Stimulated activated CD8-positive, alpha-beta memory T cell treated with anti-CD3 and anti-CD28 coated beads, Interleukin-7, amount 100 ng/mL, for 24 hours (primary cell): ENCODE data around the gene SCUBE1.

Source experiments
- DNase-seq: peaks from one replicate; pipeline ENCODE4 v3.0.0-alpha.2; 2020; ENCODE audit warnings: low read depth

Gene SCUBE1

GRCh38 chr22:43155789-43156188 is 187.4 kb downstream of the SCUBE1 start:
- DNase-seq = no peak

- no peak for DNase-seq
Measured at GRCh38 chr22:43154887-43155536, 188.2 kb downstream of the SCUBE1 start.

- DNase-seq = no peak
Measured at GRCh38 chr22:43153899-43154298, 189.3 kb downstream of the SCUBE1 start.

DNA sequence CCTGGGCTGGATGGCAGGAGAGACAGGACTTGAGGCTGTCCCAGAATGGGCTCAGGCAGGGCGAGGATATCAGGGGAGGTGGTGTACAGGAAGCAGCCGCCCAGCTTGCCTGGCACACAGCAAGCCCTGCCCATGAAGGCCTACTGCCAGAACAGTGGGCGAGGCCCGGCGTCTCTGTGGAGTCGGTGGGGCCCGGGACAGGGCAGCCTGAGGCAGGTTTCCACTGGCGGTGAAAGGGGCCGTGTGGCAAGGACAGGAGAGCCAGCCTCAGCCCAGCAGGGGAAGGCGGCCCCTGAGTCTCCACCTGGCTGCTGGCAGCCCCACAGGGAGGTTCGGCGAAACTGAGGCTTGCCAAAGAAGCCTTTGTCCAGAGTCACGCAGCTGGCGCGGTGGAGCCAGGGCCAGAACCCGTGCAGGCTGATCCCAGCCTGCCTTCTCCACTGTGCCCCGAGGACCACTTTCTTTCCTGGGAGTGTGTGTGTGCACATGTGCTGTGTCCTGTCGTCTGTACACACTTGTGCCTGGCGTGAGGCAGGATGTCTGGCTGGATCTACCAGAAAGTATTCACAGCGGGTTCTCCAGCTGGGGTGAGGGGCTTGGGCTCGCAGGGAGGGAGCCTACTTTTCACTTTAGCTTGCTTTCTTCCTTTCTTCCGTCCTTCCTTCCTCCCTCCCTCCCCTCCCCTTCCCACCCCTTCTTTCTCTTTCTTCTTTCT is 190.7 kb downstream of the SCUBE1 start:
- no peak for DNase-seq

DNA sequence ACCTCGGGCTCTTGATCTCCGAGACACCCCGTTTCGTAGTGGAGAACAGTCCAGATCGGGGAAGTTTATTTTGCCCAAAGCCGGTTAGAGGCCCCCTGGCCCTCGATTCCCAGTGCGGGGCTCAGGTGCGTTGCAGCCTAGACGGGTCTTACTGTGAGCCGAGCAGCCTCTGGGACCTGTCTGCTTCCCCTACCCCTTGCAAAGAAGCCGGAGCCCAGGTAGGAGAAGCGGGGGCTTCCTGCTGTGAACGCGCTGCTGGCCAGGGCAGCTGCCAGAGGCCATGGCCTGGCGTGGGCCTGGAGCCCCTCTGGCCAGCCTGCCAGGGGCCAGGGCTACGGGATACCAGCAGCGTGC is 191.2 kb downstream of the SCUBE1 start:
- DNase-seq = no peak

DNA sequence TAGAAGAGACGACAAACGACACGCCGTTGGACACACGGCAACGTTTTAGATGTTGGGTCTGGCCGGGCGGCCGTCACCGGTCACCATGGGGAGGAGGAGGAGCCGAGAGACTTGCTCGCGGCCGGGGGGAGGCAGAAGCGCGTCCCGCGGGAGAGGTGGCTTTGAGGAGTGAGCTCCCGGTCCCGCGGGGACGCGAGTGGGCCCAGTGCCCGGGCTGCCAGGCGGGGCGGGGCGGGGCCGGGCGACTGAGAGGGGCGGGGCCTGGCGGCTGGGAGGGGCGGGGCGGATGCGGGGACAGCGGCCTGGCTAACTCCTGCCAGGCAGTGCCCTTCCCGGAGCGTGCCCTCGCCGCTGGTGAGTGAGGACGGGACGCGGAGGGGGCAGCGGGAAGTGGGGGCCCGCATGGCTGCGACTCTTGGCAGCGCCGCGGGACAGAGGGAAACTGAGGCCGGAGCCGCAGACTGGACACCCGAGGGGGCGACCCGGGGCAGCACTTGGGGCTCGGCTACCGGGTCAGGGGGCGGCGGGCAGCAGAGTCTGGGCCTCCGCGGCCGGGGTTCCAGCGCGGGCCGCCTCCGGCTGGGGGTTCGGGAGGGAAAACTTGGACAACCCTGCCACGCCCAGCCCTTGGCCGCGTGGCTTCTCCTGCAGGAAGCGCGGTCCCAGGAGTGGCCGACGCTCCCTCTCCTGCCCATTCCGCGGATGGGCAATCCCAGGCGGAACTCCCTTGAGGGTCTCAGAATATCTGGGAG is 191.7 kb downstream of the SCUBE1 start, which contains the start of gene TSPO:
TSPO (plus strand) TSS at position 309 of the 752 bp plus-strand sequence. CDS start 7,680 bp downstream, outside the sequence.
- DNase-seq = peak; percentile 38

- no peak for DNase-seq
Measured at GRCh38 chr22:43150731-43151206, 192.4 kb downstream of the SCUBE1 start.

GRCh38 chr22:43148581-43148980 is 194.6 kb downstream of the SCUBE1 start:
- no peak for DNase-seq

- DNase-seq = no peak
Measured at GRCh38 chr22:43147821-43148220, 195.4 kb downstream of the SCUBE1 start.
